NCI-H1694 treated with DMSO at 0.1 percent for 48 hours (cell line): ENCODE data around the gene C1orf87.
"Not testable (repeated sequence)": the region's sequence is repeated elsewhere in the genome, so short reads cannot be mapped to it uniquely, and the experiment has no call there.

Experiments
- DNase-seq: peaks from one replicate; lab custom pipeline; 2025; lab: John Stamatoyannopoulos, UW

Gene C1orf87

DNA sequence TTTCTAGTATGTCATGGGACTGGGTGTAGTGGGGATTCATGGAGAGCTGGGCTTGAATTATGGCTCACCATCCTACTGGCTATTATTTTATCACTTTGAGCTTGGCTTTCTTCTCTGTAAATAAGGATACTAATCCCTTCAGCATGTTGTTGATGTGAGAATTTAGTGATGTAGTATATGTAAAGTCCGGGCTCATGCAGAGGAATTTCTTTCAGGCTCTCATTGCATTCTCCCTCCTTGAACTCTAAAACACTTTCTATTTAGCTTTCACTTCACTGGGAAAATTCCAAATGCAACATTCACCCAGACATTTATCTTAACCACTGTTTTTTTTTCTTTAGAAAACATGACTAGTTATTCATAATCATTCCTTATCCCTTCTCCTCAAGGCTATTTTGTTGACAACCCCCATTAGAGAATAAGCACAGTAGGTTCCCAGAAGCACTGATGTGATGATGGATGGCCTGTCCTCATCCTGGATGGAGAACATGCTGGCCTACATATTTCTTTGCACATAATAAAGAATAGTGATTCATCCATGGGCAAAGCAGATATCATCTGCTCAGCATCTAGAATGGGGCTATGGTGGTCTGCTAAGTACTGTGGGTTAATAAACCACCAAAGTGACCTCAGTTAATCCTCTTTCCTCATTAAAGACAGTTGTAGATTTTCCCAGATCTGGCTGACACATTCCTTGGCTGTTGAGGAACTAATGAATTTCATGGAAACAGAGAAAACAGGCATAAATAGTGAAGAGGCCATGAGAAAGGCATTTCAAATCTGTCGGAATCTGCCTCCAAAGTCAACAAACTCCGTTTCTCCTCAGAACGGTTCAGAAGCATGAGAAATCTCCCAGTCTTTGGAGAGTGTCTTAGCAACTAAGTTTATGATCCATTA is 79.0 kb downstream of the C1orf87 start:
- DNase-seq, result no peak

DNA sequence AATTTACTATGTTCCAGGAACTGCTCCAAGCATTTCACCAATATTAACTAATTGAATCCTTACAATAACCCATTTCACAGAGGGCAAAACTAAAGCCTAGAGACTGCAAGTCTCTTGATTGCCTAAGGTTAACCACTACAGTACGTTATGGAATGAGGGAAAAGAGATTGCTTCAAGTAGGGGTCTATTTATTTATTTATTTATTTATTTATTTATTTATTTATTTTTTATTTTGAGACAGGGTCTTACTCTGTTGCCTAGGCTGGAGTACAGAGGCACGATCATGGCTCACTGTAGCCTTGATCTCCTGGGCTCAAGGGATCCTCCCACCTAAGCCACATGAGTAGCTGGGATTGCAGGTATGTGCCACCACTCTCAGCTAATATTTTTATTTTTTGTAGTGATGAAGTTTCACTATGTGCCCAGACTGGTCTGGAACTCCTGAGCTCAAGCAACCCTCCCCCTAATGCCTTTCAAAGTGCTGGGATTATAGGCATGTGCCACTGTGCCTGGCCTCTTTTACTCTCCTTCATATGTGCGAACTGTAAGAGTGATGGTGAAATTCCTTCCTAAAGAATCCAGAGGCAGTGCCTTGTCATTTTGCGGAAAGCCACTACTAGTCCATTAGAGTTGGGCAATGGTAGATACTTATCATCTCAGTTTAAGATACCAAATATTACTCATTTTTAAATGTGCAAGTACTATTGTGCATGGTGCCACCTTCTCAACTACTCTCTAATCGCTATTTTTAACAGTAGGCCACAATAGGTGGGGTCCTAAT is 81.3 kb downstream of the C1orf87 start:
- DNase-seq, result no peak

DNA sequence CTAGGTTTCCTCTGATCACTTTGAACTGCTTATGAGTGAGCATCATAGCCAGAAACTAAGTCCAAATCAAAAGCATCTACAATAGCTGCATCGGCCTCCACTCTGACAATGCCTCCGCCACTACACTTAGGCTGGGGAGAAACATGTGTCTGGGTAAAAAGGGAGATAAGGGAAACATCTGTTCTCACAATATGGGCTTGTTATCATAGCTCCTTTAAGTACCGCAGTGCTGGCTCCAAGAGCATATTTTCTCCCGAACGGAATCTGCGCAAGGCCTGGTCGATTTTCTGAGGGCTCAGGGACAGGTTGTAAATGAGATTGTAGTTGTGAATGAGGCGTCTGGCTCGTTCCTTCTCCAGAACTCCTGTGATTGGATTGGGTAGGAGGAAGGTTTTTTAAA is 83.1 kb downstream of the C1orf87 start:
- DNase-seq, result peak; percentile 19

DNA sequence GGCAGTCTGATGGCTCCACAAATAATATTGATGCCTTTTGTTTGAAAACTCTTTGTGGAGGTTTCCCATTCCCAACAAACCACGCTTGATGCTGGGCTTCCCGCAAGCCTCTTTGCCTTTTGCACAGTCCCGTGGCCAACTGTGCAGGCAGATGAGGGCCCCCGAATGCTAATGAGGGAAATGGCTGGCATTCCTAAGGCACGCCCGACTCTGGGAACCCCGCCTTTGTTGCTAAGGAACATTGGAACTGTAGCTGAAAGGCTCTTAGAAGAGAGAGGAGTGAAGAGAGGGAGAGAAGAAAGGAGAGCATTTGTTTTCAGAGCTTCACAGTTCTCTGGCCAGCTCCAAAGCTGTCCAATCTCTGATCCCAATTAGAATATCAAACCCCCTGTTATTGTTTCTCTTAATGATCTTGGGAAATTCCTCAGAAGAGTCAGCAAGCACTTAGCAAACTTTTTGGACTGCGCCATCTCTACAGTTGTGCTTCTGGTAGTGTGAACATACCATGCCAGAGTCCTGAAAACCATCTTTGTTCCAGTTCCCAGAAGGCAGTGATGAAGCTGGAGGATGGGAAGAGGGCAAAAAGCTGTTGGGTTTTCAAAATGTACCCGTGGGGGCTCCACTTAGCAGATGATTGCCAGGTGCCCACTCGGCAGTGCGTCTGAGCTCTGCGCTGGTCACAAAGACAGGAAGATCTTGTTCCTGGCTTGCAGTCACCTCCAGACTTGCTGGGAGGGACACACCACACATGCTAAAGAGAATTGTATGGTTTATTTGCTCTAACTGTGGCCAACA is 86.9 kb downstream of the C1orf87 start:
- no peak for DNase-seq

DNA sequence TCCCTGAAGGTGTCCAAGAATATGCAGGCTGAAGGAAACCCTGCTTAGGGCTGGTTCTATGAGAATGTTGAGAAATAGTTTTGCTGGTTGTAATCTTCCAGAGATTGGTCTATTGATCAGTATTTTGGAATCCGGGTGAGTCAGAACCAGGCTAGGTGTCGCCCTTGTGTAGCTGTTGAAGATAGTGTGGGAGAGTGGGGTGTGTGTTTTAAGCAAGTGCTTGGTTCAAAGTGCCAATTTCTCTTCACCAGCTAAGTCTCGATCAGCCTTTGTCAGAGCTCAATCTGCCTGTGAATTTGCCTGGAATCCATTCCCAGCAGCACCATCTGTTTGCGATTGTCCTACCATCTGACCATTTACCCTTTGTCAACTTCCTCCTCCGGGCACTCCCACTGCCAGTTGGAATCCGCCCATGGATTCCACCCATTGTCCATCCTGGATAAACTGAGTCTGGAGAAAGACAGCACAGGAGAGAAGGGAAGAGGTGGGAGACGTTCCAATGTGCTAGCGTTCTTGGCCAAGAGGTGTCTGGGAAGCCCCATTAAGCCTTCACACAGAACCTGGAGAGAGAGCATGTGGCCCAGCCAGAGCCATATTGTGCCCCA is 87.6 kb downstream of the C1orf87 start:
- DNase-seq, result no peak

DNA sequence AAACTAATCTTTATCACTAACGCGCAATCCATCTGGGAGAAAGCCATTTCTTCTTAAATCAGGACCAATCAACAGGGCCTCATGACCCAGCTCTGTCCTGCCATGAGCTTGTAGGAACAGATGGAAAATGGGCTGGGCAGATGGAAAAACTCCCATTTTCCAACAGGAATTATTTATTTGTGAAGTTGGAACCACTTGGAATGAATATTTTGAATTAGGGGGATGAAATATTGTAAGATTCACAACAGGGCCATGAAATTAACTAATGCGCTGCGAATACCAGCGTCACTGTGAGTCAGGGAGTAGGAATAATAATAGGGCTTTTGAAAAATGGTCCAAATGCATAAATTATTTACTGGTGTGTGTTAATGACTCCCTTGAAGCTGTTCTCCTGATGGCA is 93.9 kb downstream of the C1orf87 start:
- no peak for DNase-seq

DNA sequence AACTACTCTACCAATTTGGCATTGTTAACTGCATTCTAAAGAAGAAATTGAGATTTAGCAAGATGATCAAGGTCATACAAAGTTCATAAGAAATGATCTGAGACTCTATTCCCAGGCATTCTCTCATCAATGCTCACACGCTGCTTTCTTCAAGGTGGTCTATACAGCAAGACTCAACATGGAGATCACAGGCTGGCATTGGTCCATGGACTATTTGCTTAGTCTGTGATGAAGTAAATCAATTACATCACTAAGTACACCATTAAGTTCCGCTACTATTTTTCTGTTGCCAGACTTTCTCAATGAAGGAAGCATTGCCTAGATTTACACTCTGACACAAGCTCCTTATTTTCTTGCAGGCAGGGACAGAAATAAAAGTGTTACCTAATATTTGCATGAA is 95.1 kb downstream of the C1orf87 start:
- no peak for DNase-seq

DNA sequence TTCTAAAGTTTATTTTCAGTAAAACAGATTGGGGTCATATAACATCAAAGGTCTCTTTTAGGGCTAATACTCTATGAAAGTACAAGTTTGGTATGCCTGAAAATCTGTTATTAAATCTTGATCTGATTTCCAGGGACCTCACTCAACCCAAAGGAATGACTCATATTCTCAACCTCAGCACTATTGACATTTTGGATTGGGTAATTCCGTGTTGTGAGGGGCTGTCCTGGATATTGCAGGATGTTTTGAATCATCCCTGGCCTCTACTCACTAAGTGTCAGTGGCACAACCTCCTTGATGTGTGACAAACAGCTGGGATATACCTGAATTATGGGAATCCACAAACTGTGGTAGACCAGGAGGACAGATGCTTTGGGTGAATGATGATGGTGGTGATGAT is 95.5 kb downstream of the C1orf87 start:
- DNase-seq, result no peak

DNA sequence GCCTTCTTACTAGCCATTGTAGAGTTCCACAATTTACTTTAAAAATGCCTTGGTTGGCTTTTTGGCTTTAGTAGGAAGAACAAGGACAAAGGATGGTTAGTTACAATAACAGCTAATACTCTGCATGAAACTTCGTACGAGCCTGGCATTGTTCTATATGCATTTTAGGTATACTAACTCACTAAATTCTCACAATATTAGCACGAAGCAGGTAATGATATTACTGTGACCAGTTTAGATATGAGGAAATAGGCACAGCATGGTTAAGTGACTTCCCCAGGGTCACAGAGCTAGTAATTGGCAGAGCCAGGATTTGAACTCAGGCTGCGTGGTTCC is 96.5 kb downstream of the C1orf87 start:
- DNase-seq, result no peak

DNA sequence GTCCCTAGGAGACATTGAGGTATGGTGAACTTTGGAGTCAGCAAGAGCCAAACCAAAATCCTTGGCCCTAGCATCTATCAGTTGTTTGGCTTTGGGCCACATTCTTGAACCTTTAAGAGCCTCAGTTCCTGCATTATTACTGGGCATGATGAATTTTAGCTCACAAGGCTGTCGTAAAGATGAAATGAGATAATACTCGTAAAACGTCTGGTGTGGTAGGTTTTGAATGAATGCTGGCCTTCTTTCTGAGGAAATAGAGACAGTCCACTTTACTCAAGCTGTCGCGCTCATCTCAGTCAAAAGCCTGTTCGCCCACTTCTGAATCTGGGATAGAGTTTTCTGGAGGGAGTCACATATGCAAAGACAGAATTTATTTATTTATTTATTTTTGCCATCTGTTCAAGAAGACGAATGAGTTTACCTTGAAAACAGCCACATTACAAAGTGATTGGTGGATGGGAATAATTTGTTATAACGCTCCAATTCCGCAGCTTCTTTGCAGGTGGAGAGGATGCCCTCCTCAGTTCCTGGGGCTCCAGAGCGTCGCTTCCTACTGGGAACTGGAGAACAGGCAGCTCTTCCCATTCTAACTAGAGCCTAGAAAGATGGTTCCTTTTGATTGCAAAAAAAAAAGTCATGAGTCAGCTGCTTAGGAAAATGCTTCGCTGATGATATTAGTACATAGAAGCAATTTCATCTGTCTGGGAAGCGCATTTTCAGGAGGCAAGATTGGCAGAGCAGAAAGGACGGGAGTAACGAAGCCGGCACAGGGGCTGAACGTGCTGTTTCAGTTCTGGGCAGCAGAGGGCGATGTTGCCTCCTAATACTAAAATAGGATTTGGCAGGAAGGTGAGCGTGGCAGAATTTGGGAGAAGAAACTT is 97.1 kb downstream of the C1orf87 start:
- peak; percentile 83 for DNase-seq

DNA sequence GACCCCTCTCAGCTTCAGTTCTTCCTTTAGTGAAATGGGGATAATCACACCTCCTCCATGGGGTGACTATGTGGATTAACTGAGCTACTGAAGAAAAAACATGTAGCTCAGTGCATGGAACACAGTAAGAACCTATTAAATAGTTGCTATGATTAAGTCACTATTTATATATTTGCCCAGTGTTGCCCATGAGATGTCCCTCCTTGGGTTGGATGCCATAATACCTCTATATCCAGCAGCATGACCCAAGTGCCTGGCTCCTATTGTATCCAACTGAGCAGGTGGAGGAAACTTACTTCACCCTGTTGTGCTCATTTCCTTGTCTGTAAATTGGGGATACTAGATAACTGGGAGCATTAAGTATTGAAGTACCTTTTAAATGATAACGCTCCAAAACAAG is 99.9 kb downstream of the C1orf87 start:
- no peak for DNase-seq

DNA sequence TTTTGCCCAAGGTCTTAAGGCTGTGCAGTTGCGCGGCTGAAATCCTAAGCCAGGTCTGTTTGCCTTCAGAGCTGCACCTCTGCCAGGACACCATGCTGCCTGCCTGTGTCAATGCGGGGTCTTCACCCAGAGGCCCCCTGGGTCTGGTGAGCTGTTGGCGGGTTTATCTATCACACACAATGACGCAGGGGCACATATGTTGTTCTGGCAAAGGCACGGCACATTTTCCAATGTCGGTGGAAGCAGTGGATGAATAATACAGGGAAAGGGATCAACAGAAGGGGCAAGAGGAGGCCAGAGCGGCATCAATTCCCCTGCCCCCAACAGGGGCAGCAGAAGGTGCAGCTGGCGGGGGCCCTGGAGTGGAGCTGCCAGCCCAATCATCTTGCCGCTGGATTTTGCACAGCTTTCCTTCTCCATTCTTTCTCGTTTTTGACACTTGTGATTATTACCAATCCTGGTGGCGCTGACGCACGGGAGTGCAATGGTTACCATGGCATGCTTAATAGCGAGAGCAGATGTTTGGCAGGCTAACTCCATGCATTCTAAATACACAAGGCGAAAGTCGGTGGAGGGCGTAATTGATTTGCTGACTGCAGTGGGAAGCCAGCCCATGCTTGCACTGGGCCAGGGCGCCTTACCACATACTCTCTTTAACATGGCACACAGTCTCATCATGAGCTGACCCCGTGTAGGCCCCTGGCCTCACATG is 101.2 kb downstream of the C1orf87 start:
- DNase-seq, result peak; percentile 100

DNA sequence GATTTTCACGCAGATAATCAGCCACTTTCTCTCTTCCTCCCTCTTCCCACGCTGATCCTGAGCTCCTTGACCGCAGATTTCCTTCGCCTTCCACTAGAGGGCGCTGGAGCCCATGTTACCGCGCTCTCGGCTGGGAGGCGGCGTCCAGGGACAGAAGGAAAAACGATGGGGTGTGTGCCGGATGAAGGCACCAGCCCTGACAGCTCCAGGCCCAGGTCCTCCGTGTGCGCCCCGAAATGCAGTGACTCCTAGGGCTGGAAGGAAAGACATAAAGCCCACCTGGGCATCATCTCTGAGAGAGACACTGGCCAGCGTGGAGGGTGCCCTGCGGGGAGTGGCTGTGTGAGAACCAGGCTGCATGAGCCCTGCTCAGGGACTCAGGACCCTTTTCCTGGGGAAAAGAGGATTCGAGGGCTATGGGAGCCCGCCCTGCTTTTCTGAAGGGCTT is 102.1 kb downstream of the C1orf87 start:
- DNase-seq, result peak; percentile 86

DNA sequence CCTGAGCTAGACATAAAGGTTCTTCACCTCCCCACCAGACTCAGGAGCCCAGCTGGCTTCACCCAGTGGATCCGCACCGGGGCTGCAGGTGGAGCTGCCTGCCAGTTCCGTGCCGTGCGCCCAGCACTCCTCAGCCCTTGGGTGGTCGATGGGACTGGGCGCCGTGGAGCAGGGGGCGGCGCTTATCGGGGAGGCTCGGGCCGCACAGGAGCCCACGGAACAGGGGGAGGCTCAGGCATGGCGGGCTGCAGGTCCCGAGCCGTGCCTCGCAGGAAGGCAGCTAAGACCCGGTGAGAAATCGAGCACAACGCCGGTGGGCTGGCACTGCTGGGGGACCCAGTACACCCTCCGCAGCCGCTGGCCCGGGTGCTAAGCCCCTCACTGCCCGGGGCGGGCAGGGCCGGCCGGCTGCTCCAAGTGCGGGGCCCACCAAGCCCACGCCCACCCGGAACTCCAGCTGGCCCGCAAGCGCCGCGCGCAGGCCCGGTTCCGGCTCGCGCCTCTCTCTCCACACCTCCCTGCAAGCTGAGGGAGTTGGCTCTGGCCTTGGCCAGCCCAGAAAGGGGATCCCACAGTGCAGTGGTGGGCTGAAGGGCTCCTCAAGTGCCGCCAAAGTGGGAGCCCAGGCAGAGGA is 103.9 kb downstream of the C1orf87 start:
- not testable (repeated sequence) for DNase-seq

DNA sequence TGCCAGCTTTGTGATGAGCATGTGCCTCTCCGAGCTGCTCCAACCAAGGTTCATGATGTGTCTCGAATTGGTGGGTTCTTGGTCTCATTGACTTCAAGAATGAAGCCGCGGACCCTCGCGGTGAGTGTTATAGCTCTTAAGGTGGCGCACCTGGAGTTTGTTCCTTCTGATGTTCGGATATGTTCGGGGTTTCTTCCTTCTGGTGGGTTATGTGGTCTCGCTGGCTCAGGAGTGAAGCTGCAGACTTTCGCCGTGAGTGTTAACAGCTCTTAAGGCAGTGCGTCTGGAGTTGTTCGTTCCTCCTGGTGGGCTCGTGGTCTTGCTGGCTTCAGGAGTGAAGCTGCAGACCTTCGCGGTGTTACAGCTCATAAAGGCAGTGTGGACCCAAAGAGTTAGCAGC is 104.8 kb downstream of the C1orf87 start:
- not testable (repeated sequence) for DNase-seq

DNA sequence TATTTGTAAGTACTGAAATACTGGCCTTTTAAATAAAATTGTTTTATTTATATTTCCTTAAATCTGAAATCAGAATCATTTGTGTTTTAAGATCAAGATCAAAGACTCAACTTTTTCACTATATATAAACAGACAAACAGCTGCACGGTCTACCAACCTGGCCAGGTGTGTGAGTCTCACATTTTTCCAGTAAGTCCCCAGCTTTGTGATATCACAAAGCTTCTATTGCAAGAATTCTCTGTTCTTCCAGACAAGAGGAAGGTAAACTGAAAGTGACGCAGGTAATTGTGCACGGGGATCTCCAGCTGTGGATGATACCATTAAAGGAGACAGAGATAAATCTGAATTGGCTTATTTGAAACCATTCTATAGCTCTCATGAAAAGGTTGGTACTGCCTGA is 105.8 kb downstream of the C1orf87 start:
- no peak for DNase-seq

DNA sequence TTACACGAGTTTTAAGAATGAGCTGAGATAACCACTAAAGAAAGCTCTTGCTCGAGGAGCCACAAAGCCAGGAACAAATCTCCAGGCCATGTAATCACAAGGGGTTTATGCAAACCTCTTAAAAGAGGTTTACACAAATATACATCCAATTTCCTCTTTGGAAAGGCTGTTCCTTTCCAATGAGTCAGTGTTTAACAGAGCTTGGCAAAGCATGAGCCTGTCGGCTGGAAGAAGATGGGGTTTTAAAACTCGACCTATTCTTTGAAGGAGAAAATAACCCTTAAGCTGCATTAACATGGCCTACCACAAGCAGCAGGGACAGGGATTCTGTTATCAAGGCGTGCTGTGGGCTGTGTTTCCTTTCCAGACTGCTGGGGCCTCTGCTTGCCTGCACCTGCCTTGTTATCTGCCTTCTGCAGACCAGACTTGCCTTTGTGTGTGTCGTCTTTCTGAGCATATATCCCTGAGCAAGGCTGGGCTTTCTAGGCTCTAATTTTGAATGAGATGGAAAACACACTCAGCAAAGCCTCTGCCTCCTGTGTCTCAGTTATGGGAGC is 106.4 kb downstream of the C1orf87 start:
- DNase-seq, result peak; percentile 41

DNA sequence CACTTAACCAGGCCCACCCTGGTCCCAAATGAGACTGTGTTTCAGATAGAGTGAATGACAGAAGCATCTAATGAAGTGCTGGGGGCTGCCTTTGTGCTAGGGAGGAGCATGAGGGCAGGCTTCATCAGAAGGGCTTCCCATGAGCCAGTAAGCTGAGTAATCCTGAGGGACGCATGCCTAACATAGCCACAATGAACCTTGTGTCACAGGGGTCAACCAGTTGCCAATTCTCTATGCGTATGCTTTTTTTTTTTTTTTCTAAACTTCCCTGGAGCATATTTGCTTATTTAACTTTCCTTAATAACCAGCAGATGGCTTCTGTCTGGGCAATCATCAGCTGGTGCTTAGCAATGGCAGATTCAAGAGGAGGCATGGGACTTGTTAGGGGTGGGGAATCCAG is 121.5 kb downstream of the C1orf87 start:
- DNase-seq, result no peak

DNA sequence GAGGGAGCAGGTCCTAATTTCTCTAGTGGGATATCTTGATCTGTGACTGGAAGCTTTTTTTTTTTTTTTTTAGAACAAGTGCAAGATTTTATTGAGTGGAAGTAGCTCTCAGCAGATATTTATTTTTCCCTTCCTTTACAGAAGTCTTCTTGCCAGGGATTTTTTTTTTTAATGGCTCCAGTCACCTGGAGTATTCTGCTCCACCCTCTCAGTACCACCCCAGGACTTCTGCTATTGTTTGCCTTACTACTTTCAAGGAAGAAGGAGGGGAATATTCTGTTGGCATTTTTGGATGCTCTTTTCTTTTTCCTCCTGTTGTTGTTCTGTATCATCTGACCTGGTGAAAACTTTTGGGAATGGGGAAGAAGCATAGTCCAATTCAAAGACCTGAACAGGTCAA is 123.9 kb downstream of the C1orf87 start:
- DNase-seq, result no peak

DNA sequence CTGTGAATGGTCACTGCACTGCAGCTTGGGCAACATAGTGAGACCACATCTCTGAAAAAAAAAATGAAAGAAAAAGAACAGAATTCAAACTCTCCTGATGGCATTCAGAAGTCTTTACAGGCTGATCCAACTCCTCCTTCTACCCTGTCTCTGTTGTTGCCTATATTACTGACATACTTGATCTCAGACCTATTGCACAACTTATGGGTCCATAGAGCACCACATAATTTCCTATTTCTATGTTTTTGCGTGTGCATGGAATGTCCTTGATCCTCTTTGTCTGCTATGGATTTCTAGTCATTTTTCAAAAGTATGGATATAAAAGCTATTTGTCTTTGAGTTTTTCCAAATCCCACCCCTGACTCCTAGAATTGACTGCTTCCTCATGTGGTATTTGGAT is 124.6 kb downstream of the C1orf87 start:
- no peak for DNase-seq
